SKM-1 (cell line): Measurements from ENCODE around the gene MBOAT2.

ENCODE experiments used
- DNase-seq: peaks from one replicate; lab custom pipeline; 2025; ENCODE audit not compliant: unreplicated experiment; lab: John Stamatoyannopoulos, UW

Gene MBOAT2

GRCh38 chr2:9018109-9018508 is 14.6 kb upstream of the MBOAT2 start:
- no peak for DNase-seq

- no peak for DNase-seq
Observed at GRCh38 chr2:9017411-9017810, 13.9 kb upstream of the MBOAT2 start.

- DNase-seq = no peak
Observed at GRCh38 chr2:9015998-9016397, 12.5 kb upstream of the MBOAT2 start.

- DNase-seq = no peak
Observed at GRCh38 chr2:9013403-9013802, 9.9 kb upstream of the MBOAT2 start.

- no peak for DNase-seq
Observed at GRCh38 chr2:9010866-9011265, 7.4 kb upstream of the MBOAT2 start.

- DNase-seq = no peak
Observed at GRCh38 chr2:9008951-9009664, 5.6 kb upstream of the MBOAT2 start.

- DNase-seq = no peak
Observed at GRCh38 chr2:9006368-9006767, 2.9 kb upstream of the MBOAT2 start.

GRCh38 chr2:9004338-9005204 is 1.1 kb upstream of the MBOAT2 start:
- DNase-seq = no peak

- DNase-seq = no peak
Observed at GRCh38 chr2:9003366-9003615, 193 bp downstream of the MBOAT2 start.

- DNase-seq = no peak
Observed at GRCh38 chr2:9002637-9003365, 683 bp downstream of the MBOAT2 start.

GRCh38 chr2:9002313-9002636 is 1.2 kb downstream of the MBOAT2 start:
- DNase-seq = no peak

- DNase-seq = no peak
Observed at GRCh38 chr2:9001778-9002177, 1.7 kb downstream of the MBOAT2 start.

- no peak for DNase-seq
Observed at GRCh38 chr2:9001229-9001628, 2.3 kb downstream of the MBOAT2 start.

- DNase-seq = no peak
Observed at GRCh38 chr2:9000442-9000841, 3.0 kb downstream of the MBOAT2 start.

GRCh38 chr2:8999797-9000196 is 3.7 kb downstream of the MBOAT2 start:
- no peak for DNase-seq

- no peak for DNase-seq
Observed at GRCh38 chr2:8999102-8999446, 4.4 kb downstream of the MBOAT2 start.

- DNase-seq = no peak
Observed at GRCh38 chr2:8998418-8999101, 4.9 kb downstream of the MBOAT2 start.

GRCh38 chr2:8997631-8998030 is 5.9 kb downstream of the MBOAT2 start:
- DNase-seq = no peak

- no peak for DNase-seq
Observed at GRCh38 chr2:8997108-8997507, 6.4 kb downstream of the MBOAT2 start.

- no peak for DNase-seq
Observed at GRCh38 chr2:8996006-8996405, 7.5 kb downstream of the MBOAT2 start.

- DNase-seq = no peak
Observed at GRCh38 chr2:8994386-8994785, 9.1 kb downstream of the MBOAT2 start.

- DNase-seq = no peak
Observed at GRCh38 chr2:8993902-8994278, 9.6 kb downstream of the MBOAT2 start.
